Measurements from ENCODE around the gene WNT3A. TPM values are rescaled to one million over a fixed set of nuclear protein-coding genes. Genes with fewer than 3 reads are reported as not detected.

Gene WNT3A
- polyA plus RNA-seq, 3 donors = 0.16 to 0.47 (median 0.32) TPM

GRCh38 chr1:228088586-228089498 is 82.0 kb downstream of the WNT3A start:
- no peak for DNase-seq (ENCODE audit: extremely low read depth in 1 of 11, low read depth in 9 of 11, low spot score in 4 of 11)

GRCh38 chr1:228089519-228090380 is 83.0 kb downstream of the WNT3A start:
- DNase-seq (ENCODE audit: extremely low read depth in 1 of 11, low read depth in 9 of 11, low spot score in 4 of 11) = no peak

GRCh38 chr1:228090613-228091081 is 83.8 kb downstream of the WNT3A start:
- DNase-seq (ENCODE audit: extremely low read depth in 1 of 11, low read depth in 9 of 11, low spot score in 4 of 11) = no peak

GRCh38 chr1:228091084-228091483 is 84.3 kb downstream of the WNT3A start:
- no peak for DNase-seq (ENCODE audit: extremely low read depth in 1 of 11, low read depth in 9 of 11, low spot score in 4 of 11)

- DNase-seq (ENCODE audit: extremely low read depth in 1 of 11, low read depth in 9 of 11, low spot score in 4 of 11) = no peak
These were observed 85.7 kb downstream of the WNT3A start for GRCh38 chr1:228092342-228093049.

- no peak for DNase-seq (ENCODE audit: extremely low read depth in 1 of 11, low read depth in 9 of 11, low spot score in 4 of 11)
These were observed 86.5 kb downstream of the WNT3A start for GRCh38 chr1:228093050-228093906.

- no peak for DNase-seq (ENCODE audit: extremely low read depth in 1 of 11, low read depth in 9 of 11, low spot score in 4 of 11)
These were observed 87.7 kb downstream of the WNT3A start for GRCh38 chr1:228094432-228095016.

- DNase-seq (ENCODE audit: extremely low read depth in 1 of 11, low read depth in 9 of 11, low spot score in 4 of 11) = no peak
These were observed 88.4 kb downstream of the WNT3A start for GRCh38 chr1:228095161-228095560.

- DNase-seq (ENCODE audit: extremely low read depth in 1 of 11, low read depth in 9 of 11, low spot score in 4 of 11) = no peak
These were observed 89.1 kb downstream of the WNT3A start for GRCh38 chr1:228095938-228096337.

GRCh38 chr1:228096416-228097332 is 89.9 kb downstream of the WNT3A start:
- DNase-seq (ENCODE audit: extremely low read depth in 1 of 11, low read depth in 9 of 11, low spot score in 4 of 11) = no peak

- DNase-seq (ENCODE audit: extremely low read depth in 1 of 11, low read depth in 9 of 11, low spot score in 4 of 11) = no peak
These were observed 90.7 kb downstream of the WNT3A start for GRCh38 chr1:228097333-228098081.

GRCh38 chr1:228098323-228098931 is 91.6 kb downstream of the WNT3A start:
- no peak for DNase-seq (ENCODE audit: extremely low read depth in 1 of 11, low read depth in 9 of 11, low spot score in 4 of 11)

- no peak for DNase-seq (ENCODE audit: extremely low read depth in 1 of 11, low read depth in 9 of 11, low spot score in 4 of 11)
These were observed 92.5 kb downstream of the WNT3A start for GRCh38 chr1:228099331-228099732.

GRCh38 chr1:228100822-228101613 is 94.2 kb downstream of the WNT3A start:
- no peak for DNase-seq (ENCODE audit: extremely low read depth in 1 of 11, low read depth in 9 of 11, low spot score in 4 of 11)

GRCh38 chr1:228101614-228101993 is 94.8 kb downstream of the WNT3A start:
- DNase-seq (ENCODE audit: extremely low read depth in 1 of 11, low read depth in 9 of 11, low spot score in 4 of 11) = no peak

Measured in renal cortex interstitium (tissue), 11 donors.